Peyer's patch (tissue), 4 donors: ENCODE data around the gene CFDP1. TPM values are rescaled to one million over a fixed set of nuclear protein-coding genes. Genes with fewer than 3 reads are reported as not detected.

Experiments
- DNase-seq, 3 donors: peaks; one replicate each; pipeline ENCODE4 v3.0.0-alpha.2; 2017 to 2019
- H3K27ac ChIP-seq, 4 donors: fragments of 200-600 bp; sonication (generic); one replicate each; pipeline ENCODE4 v1.5.1; 2016 to 2019
- H3K27me3 ChIP-seq, 2 donors: fragments of 200-600 bp; sonication (generic); one replicate each; pipeline ENCODE4 v1.5.1; 2019
- H3K36me3 ChIP-seq, 3 donors: fragments of 200-600 bp; sonication (generic); one replicate each; pipeline ENCODE4 v1.5.1; 2016 to 2019
- H3K4me1 ChIP-seq, 4 donors: fragments of 200-600 bp; sonication (generic); one replicate each; pipeline ENCODE4 v1.5.1; 2016 to 2019
- H3K4me3 ChIP-seq, 4 donors: fragments of 200-600 bp; sonication (generic); 1 replicate in 3 of 4; 2 replicates in 1 of 4; pipeline ENCODE4 v1.5.1; 2016 to 2019; ENCODE audit warnings: mild to moderate bottlenecking in 1 of 4
- H3K9me3 ChIP-seq, 4 donors: fragments of 200-600 bp; sonication (generic); one replicate each; pipeline ENCODE4 v1.5.1; 2016 to 2019; ENCODE audit warnings: mild to moderate bottlenecking in 1 of 4
- POLR2A ChIP-seq, 2 donors: fragments of 450-650 bp; IDR thresholded peaks; one replicate each; pipeline ENCODE4 v1.5.1; 2017; ENCODE audit warnings: antibody characterized with exemption in 2 of 2, mild to moderate bottlenecking in 2 of 2, moderate library complexity in 2 of 2
- total RNA-seq, 4 donors: library from RNA; depleted of rRNA; stranded (reverse); fragments of >200 nt; gene quantifications; one replicate each; pipeline ENCODE4 v1.1.0, GENCODE V29; 2016
- TF ChIP-seq, protein P1 (sequence below), 6 experiments: fragments of 450-650 bp in 4 of 6; fragments of 200-600 bp in 2 of 6; sonication (generic) in 1 of 6; IDR thresholded peaks; one replicate each; pipeline ENCODE4 v1.5.1; 2017 to 2019; ENCODE audit warnings: antibody characterized with exemption in 6 of 6, mild to moderate bottlenecking in 3 of 6, moderate library complexity in 1 of 6

Gene CFDP1
- total RNA-seq, 4 donors from 2014 or later, result 125 to 205 (median 156) TPM

DNA sequence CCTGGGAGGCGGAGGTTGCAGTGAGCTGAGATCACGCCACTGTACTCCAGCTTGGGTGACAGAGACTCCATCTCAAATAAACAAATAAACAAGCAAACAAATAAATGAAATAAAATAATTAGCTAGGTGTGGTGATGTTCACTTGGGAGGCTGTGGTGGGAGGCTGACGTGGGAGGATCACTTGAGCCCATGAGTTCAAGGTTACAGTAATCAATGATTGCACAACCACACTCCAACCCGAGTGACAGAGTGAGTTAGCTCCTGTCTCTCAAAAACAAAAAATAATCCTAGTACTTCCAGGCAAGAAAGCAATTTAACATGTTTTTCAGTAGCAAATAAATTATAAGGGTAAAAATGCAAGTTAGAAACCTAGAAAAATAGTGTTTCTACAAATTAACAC is 26.4 kb downstream of the CFDP1 start:
- Histone ChIP-seq H3K4me1 (peaks cover 0 to 5% (median under 1%) of the 10 kb centered on the region in 4 donors), H3K9me3 (no peaks in the 10 kb centered on the region), H3K27me3 (no peaks in the 10 kb centered on the region), H3K36me3 (peaks cover 0 to 55% (median 0%) of the 10 kb centered on the region in 3 donors), H3K27ac (no peak overlapping the region), H3K4me3 (no peak overlapping the region)
- DNase-seq, result no peak
- TF ChIP-seq POLR2A (IDR thresholded peaks at IDR 0.05), result no peak
- TF ChIP-seq, protein P1, sequence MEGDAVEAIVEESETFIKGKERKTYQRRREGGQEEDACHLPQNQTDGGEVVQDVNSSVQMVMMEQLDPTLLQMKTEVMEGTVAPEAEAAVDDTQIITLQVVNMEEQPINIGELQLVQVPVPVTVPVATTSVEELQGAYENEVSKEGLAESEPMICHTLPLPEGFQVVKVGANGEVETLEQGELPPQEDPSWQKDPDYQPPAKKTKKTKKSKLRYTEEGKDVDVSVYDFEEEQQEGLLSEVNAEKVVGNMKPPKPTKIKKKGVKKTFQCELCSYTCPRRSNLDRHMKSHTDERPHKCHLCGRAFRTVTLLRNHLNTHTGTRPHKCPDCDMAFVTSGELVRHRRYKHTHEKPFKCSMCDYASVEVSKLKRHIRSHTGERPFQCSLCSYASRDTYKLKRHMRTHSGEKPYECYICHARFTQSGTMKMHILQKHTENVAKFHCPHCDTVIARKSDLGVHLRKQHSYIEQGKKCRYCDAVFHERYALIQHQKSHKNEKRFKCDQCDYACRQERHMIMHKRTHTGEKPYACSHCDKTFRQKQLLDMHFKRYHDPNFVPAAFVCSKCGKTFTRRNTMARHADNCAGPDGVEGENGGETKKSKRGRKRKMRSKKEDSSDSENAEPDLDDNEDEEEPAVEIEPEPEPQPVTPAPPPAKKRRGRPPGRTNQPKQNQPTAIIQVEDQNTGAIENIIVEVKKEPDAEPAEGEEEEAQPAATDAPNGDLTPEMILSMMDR (IDR thresholded peaks at IDR 0.05), result no peak

- DNase-seq, result no peak
- no peaks in the 10 kb centered on the region for H3K9me3 ChIP-seq
- peak overlapping the region in 1 of 4 donors; percentile 71 for H3K27ac ChIP-seq
- TF ChIP-seq, protein P1 (IDR thresholded peaks at IDR 0.05), result peak; percentile 41 to 81 (median 67)
- TF ChIP-seq POLR2A (IDR thresholded peaks at IDR 0.05), result no peak
- peaks cover 0 to 18% (median 1%) of the 10 kb centered on the region in 4 donors for H3K4me1 ChIP-seq
- peaks cover 0 to 23% (median 0%) of the 10 kb centered on the region in 3 donors for H3K36me3 ChIP-seq
- no peaks in the 10 kb centered on the region for H3K27me3 ChIP-seq
- no peak overlapping the region for H3K4me3 ChIP-seq
These were observed 30.4 kb downstream of the CFDP1 start for GRCh38 chr16:75402821-75403475.

- no peaks in the 10 kb centered on the region for H3K9me3 ChIP-seq
- H3K4me1 ChIP-seq, result peaks cover 0 to 18% (median 1%) of the 10 kb centered on the region in 4 donors
- no peak for TF ChIP-seq POLR2A (IDR thresholded peaks at IDR 0.05)
- no peak overlapping the region for H3K4me3 ChIP-seq
- no peaks in the 10 kb centered on the region for H3K27me3 ChIP-seq
- peaks cover 0 to 17% (median 0%) of the 10 kb centered on the region in 3 donors for H3K36me3 ChIP-seq
- H3K27ac ChIP-seq, result peak overlapping the region in 3 of 4 donors; percentile 47 to 71 (median 57)
- DNase-seq, result no peak
These were observed 31.0 kb downstream of the CFDP1 start for GRCh38 chr16:75402159-75402820.

GRCh38 chr16:75401691-75402090 is 31.6 kb downstream of the CFDP1 start:
- Histone ChIP-seq H3K9me3 (no peaks in the 10 kb centered on the region), H3K4me3 (no peak overlapping the region), H3K27me3 (no peaks in the 10 kb centered on the region), H3K27ac (peak overlapping the region in 3 of 4 donors; percentile 47 to 71 (median 57)), H3K4me1 (peaks cover 0 to 18% (median 1%) of the 10 kb centered on the region in 4 donors), H3K36me3 (peaks cover 0 to 11% (median 0%) of the 10 kb centered on the region in 3 donors)
- DNase-seq, result no peak
- no peak for TF ChIP-seq POLR2A (IDR thresholded peaks at IDR 0.05)
- TF ChIP-seq, protein P1 (IDR thresholded peaks at IDR 0.05), result no peak

DNA sequence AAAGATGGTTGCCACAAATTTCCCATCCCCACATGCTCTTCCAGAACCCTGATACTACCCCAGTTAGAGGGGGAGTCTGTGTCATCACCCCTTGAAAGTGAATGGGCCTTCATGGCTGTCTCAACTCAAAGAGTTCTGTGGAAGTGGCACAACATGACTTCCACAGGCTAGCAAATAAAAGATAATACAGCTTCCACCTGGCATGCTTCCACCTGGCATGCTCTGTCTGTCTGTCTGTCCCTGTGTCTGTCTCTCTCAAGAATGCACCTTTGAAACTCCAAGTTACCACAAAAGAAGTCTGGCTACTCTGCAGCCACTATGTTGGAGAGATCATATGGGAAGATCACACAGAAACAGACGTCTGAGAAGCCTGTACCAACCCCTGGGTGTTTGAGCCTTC is 35.0 kb downstream of the CFDP1 start:
- no peak for DNase-seq
- no peak overlapping the region for H3K27ac ChIP-seq

More for the DNA sequence above, 35.0 kb downstream of the CFDP1 start:
- TF ChIP-seq, protein P1 (IDR thresholded peaks at IDR 0.05), result no peak
- no peak for TF ChIP-seq POLR2A (IDR thresholded peaks at IDR 0.05)
- H3K27me3 ChIP-seq, result no peaks in the 10 kb centered on the region
- H3K4me3 ChIP-seq, result no peak overlapping the region
- peaks cover 0 to 12% (median 0%) of the 10 kb centered on the region in 3 donors for H3K36me3 ChIP-seq
- peaks cover 0 to 18% (median 1%) of the 10 kb centered on the region in 4 donors for H3K4me1 ChIP-seq
- H3K9me3 ChIP-seq, result no peaks in the 10 kb centered on the region
